Measurements from ENCODE around the gene ZBTB40.

ZBTB40 gene

GRCh38 chr1:22431965-22432364 lies 19.7 kb upstream of the ZBTB40 start:
- Histone ChIP-seq H3K27me3 (no peaks in the 10 kb centered on the region), H3K4me2 (no peak overlapping the region), H3K9ac (no peak overlapping the region), H3K36me3 (no peaks in the 10 kb centered on the region), H3K4me3 (no peak overlapping the region), H3K4me1 (no peaks in the 10 kb centered on the region), H4K20me1 (no peaks in the 10 kb centered on the region), H3K9me3 (no peaks in the 10 kb centered on the region), H3K27ac (no peak overlapping the region)
- no peak for TF ChIP-seq Cebpa-rat (IDR thresholded peaks at IDR 0.05)

GRCh38 chr1:22434717-22435116 lies 16.9 kb upstream of the ZBTB40 start:
- no peaks in the 10 kb centered on the region for H3K4me1 ChIP-seq
- no peaks in the 10 kb centered on the region for H3K36me3 ChIP-seq
- no peak for TF ChIP-seq Cebpa-rat (IDR thresholded peaks at IDR 0.05)
- no peak overlapping the region for H3K4me2 ChIP-seq
- no peaks in the 10 kb centered on the region for H4K20me1 ChIP-seq
- H3K27ac ChIP-seq, result no peak overlapping the region
- peaks cover 10% of the 10 kb centered on the region for H3K9me3 ChIP-seq
- H3K4me3 ChIP-seq, result no peak overlapping the region
- H3K27me3 ChIP-seq, result no peaks in the 10 kb centered on the region
- H3K9ac ChIP-seq, result no peak overlapping the region

- Histone ChIP-seq H3K4me1 (no peaks in the 10 kb centered on the region), H3K27me3 (no peaks in the 10 kb centered on the region), H3K4me3 (no peak overlapping the region), H3K27ac (no peak overlapping the region), H4K20me1 (no peaks in the 10 kb centered on the region), H3K4me2 (no peak overlapping the region), H3K9me3 (peaks cover 28% of the 10 kb centered on the region), H3K36me3 (no peaks in the 10 kb centered on the region), H3K9ac (no peak overlapping the region)
- no peak for TF ChIP-seq Cebpa-rat (IDR thresholded peaks at IDR 0.05)
Measured at GRCh38 chr1:22436948-22437347, 14.7 kb upstream of the ZBTB40 start.

GRCh38 chr1:22437573-22437972 lies 14.1 kb upstream of the ZBTB40 start:
- no peaks in the 10 kb centered on the region for H3K36me3 ChIP-seq
- peak; percentile 62 for TF ChIP-seq Cebpa-rat (IDR thresholded peaks at IDR 0.05)
- H4K20me1 ChIP-seq, result no peaks in the 10 kb centered on the region
- H3K4me3 ChIP-seq, result no peak overlapping the region
- H3K27ac ChIP-seq, result no peak overlapping the region
- H3K4me2 ChIP-seq, result no peak overlapping the region
- H3K9ac ChIP-seq, result no peak overlapping the region
- H3K4me1 ChIP-seq, result no peaks in the 10 kb centered on the region
- H3K9me3 ChIP-seq, result peaks cover 28% of the 10 kb centered on the region
- H3K27me3 ChIP-seq, result no peaks in the 10 kb centered on the region

GRCh38 chr1:22440582-22440981 lies 11.1 kb upstream of the ZBTB40 start:
- Histone ChIP-seq H3K4me3 (no peak overlapping the region), H3K27me3 (no peaks in the 10 kb centered on the region), H4K20me1 (no peaks in the 10 kb centered on the region), H3K36me3 (no peaks in the 10 kb centered on the region), H3K9me3 (peaks cover 28% of the 10 kb centered on the region), H3K4me2 (no peak overlapping the region), H3K27ac (no peak overlapping the region), H3K4me1 (no peaks in the 10 kb centered on the region), H3K9ac (no peak overlapping the region)
- TF ChIP-seq Cebpa-rat (IDR thresholded peaks at IDR 0.05), result no peak

- no peak overlapping the region for H3K27ac ChIP-seq
- no peaks in the 10 kb centered on the region for H3K27me3 ChIP-seq
- no peak overlapping the region for H3K4me2 ChIP-seq
- TF ChIP-seq Cebpa-rat (IDR thresholded peaks at IDR 0.05), result no peak
- H4K20me1 ChIP-seq, result no peaks in the 10 kb centered on the region
- H3K9ac ChIP-seq, result no peak overlapping the region
- H3K9me3 ChIP-seq, result peaks cover 28% of the 10 kb centered on the region
- H3K36me3 ChIP-seq, result no peaks in the 10 kb centered on the region
- H3K4me1 ChIP-seq, result no peaks in the 10 kb centered on the region
- H3K4me3 ChIP-seq, result no peak overlapping the region
Measured at GRCh38 chr1:22442212-22442894, 9.3 kb upstream of the ZBTB40 start.

- Histone ChIP-seq H4K20me1 (no peaks in the 10 kb centered on the region), H3K4me3 (no peak overlapping the region), H3K9me3 (peaks cover 28% of the 10 kb centered on the region), H3K27ac (no peak overlapping the region), H3K4me2 (no peak overlapping the region), H3K36me3 (no peaks in the 10 kb centered on the region), H3K9ac (no peak overlapping the region), H3K27me3 (no peaks in the 10 kb centered on the region), H3K4me1 (no peaks in the 10 kb centered on the region)
- no peak for TF ChIP-seq Cebpa-rat (IDR thresholded peaks at IDR 0.05)
Measured at GRCh38 chr1:22443332-22443731, 8.3 kb upstream of the ZBTB40 start.

- H3K27me3 ChIP-seq, result no peaks in the 10 kb centered on the region
- H3K9me3 ChIP-seq, result peaks cover 17% of the 10 kb centered on the region
- no peaks in the 10 kb centered on the region for H4K20me1 ChIP-seq
- H3K4me2 ChIP-seq, result no peak overlapping the region
- no peak overlapping the region for H3K9ac ChIP-seq
- no peaks in the 10 kb centered on the region for H3K36me3 ChIP-seq
- H3K4me3 ChIP-seq, result no peak overlapping the region
- no peak overlapping the region for H3K27ac ChIP-seq
- H3K4me1 ChIP-seq, result no peaks in the 10 kb centered on the region
- TF ChIP-seq Cebpa-rat (IDR thresholded peaks at IDR 0.05), result no peak
Measured at GRCh38 chr1:22444856-22445255, 6.8 kb upstream of the ZBTB40 start.

GRCh38 chr1:22447621-22448111 lies 4.0 kb upstream of the ZBTB40 start:
- Histone ChIP-seq H3K4me3 (no peak overlapping the region), H3K9me3 (no peaks in the 10 kb centered on the region), H3K4me2 (no peak overlapping the region), H4K20me1 (no peaks in the 10 kb centered on the region), H3K36me3 (no peaks in the 10 kb centered on the region), H3K4me1 (peaks cover 7% of the 10 kb centered on the region), H3K27me3 (no peaks in the 10 kb centered on the region), H3K9ac (no peak overlapping the region), H3K27ac (no peak overlapping the region)
- no peak for TF ChIP-seq Cebpa-rat (IDR thresholded peaks at IDR 0.05)

- no peak overlapping the region for H3K27ac ChIP-seq
- H3K4me3 ChIP-seq, result no peak overlapping the region
- TF ChIP-seq Cebpa-rat (IDR thresholded peaks at IDR 0.05), result no peak
- H3K27me3 ChIP-seq, result no peaks in the 10 kb centered on the region
- H3K36me3 ChIP-seq, result no peaks in the 10 kb centered on the region
- H3K4me1 ChIP-seq, result peaks cover 23% of the 10 kb centered on the region
- no peaks in the 10 kb centered on the region; the same call in 1 of the 2 replicates for H4K20me1 ChIP-seq
- no peak overlapping the region for H3K9ac ChIP-seq
- H3K9me3 ChIP-seq, result no peaks in the 10 kb centered on the region
- no peak overlapping the region for H3K4me2 ChIP-seq
Measured at GRCh38 chr1:22449636-22450035, 2.0 kb upstream of the ZBTB40 start.
